ENCODE measurements around the gene HADH. TPM values are rescaled to one million over a fixed set of nuclear protein-coding genes. Genes with fewer than 3 reads are reported as not detected.

Gene HADH
- total RNA-seq, 1 donor, result 14.1 TPM

DNA sequence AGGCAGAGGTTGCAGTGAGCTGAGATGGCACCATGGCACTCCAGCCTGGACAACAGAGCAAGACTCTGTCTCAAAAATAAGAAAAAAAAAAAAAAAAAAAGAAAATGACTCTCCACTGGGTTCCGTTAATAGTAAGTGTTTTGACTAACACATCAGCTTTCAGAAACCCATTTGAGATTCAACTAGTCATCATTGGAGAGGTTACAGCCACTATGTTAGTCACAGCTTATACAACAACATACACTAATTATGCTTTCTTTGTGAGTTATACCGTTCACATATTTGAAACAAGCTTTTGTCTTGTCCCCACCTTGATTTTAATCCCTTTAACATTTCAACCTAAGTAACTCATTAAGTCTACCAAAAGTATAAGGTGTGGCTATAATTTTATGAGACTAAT, 48.2 kb downstream of the HADH start:
- TF ChIP-seq, protein P1, sequence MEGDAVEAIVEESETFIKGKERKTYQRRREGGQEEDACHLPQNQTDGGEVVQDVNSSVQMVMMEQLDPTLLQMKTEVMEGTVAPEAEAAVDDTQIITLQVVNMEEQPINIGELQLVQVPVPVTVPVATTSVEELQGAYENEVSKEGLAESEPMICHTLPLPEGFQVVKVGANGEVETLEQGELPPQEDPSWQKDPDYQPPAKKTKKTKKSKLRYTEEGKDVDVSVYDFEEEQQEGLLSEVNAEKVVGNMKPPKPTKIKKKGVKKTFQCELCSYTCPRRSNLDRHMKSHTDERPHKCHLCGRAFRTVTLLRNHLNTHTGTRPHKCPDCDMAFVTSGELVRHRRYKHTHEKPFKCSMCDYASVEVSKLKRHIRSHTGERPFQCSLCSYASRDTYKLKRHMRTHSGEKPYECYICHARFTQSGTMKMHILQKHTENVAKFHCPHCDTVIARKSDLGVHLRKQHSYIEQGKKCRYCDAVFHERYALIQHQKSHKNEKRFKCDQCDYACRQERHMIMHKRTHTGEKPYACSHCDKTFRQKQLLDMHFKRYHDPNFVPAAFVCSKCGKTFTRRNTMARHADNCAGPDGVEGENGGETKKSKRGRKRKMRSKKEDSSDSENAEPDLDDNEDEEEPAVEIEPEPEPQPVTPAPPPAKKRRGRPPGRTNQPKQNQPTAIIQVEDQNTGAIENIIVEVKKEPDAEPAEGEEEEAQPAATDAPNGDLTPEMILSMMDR (IDR thresholded peaks at IDR 0.05; ENCODE audit: insufficient read depth, low read length), result no peak
- H3K4me3 ChIP-seq (ENCODE audit: low read depth, low read length), result no peak overlapping the region
- no peak for DNase-seq (ENCODE audit: low read depth)

DNA sequence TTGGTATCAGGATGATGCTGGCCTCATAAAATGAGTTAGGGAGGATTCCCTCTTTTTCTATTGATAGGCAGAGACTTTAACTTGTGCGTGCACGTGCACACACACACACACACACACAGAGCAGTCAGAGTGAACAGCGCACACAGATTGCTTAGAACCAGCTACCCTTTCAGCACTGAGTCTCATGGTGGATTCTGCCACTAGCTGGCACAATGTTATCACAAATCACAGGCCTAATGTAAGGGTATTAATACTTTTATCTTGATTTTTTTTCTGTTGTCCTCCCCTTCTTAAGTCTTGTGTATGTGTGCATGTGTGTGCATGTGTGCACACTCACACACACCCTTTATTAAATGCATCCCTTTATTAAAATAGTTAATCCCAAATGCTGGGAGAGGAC, 53.2 kb downstream of the HADH start:
- TF ChIP-seq, protein P1 (IDR thresholded peaks at IDR 0.05; ENCODE audit: insufficient read depth, low read length), result no peak
- H3K4me3 ChIP-seq (ENCODE audit: low read depth, low read length), result no peak overlapping the region

DNA sequence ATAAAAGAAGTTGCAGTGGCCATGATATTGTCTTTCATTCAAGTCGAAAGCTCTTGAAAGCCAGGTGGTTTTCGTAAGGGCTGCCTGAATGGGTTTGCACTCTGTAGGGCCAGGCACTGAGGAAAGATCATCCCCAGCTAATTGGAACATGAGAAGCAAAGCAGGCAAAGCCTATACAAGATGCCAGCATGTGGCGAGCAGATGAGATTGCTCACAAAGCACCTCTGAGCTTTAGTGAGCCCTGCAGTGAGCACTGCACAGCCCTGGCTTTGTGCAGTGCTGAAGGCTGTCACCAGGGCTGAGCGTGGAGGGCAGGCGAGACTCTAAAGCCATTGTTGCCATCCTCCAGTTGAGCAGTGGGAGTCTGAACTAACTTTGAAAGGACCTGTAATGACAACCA, 53.8 kb downstream of the HADH start:
- DNase-seq (ENCODE audit: low read depth), result no peak
- H3K4me3 ChIP-seq (ENCODE audit: low read depth, low read length), result no peak overlapping the region
- TF ChIP-seq, protein P1 (IDR thresholded peaks at IDR 0.05; ENCODE audit: insufficient read depth, low read length), result no peak

More for the DNA sequence above, 53.2 kb downstream of the HADH start:
- DNase-seq (ENCODE audit: low read depth), result no peak

DNA sequence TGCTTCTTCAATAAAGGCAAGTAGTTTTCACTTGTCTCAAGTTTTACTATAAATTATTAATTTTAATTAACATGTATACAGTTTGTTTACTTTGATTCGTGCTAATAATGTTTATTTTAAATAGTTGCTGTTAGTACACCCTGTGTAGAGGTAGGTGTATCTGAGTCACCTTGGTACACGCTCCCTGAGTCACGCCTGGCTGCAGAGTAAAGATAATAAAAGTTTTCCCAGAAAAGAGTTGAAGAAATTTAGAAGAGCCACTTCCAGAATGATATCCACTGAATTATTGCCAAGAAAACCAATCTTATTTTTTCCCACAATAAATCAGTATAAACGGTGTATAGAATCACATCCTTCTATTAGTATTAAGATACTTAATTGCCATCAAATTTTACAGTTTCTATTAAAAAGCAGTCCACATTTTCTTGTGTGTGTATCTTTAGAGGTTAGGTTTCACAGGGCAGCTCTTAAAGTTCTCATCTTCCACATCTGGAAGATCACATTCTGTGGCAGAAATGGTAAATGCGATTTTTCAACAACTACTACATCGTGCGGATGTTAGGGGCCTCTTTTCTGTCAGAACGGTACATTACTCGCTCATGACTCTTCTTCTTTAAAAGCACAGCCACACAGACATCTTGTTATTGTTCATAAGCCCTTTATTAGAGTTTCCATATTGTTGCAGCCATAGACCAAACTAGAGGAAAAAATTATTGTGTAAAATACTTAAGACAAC, 55.4 kb downstream of the HADH start:
- H3K4me3 ChIP-seq (ENCODE audit: low read depth, low read length), result no peak overlapping the region
- DNase-seq (ENCODE audit: low read depth), result no peak
- TF ChIP-seq, protein P1 (IDR thresholded peaks at IDR 0.05; ENCODE audit: insufficient read depth, low read length), result no peak

DNA sequence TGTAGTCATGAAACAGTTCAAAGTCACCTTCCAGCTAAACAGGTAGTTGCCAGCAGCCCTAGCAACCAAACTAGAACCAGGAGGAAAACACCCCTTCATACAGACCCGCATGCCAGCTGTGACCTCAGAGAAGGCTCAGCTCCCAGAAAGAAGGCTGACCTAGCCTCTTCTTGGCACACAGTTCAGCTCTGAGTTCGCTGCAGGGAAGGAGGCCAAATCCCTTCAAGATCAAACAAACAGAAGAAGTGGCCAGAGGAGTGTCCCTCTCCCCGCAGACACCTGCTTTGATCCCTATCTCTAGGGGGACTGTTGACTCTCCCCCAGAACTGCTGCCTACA, 56.0 kb downstream of the HADH start:
- TF ChIP-seq, protein P1 (IDR thresholded peaks at IDR 0.05; ENCODE audit: insufficient read depth, low read length), result no peak
- DNase-seq (ENCODE audit: low read depth), result peak; percentile 62
- H3K4me3 ChIP-seq (ENCODE audit: low read depth, low read length), result no peak overlapping the region

DNA sequence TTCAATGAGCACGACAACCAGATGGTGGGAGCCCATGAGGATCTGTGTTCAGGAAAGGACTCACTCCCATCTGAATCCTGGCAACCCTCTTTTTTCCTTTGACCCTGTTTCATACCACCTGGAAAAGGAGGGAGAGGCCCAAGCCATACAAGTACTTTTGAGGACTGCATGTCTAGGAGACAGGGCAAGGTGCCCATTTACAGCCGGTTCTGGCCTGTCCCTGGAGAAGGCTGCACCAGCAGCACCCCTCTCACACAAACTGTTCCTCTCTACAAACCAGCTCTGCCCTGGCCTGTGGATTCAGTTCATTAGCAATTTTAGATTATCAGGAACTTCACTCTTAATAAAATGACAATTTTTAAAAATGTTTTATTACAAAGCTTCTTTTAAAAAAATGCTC, 57.5 kb downstream of the HADH start:
- H3K4me3 ChIP-seq (ENCODE audit: low read depth, low read length), result no peak overlapping the region
- TF ChIP-seq, protein P1 (IDR thresholded peaks at IDR 0.05; ENCODE audit: insufficient read depth, low read length), result no peak
- DNase-seq (ENCODE audit: low read depth), result no peak

DNA sequence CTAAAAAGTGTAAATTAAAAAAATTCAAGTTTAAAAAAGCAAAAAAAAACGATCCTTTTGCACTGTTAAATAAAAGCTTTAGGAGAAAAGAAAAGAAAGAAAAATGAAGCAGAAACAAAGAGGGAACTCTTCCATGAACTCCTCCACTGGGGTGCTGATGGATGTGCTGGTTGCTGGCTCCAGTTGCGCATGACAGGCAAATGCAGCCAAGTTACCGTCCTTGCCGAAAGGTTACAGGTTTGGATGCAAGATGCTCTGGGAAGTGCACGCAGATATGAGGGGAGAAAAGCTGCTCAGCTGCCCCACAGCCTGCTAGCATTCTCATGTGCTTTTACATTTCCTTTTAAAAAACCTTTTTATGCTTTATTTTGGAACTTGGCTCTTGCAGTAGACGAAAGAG, 58.5 kb downstream of the HADH start:
- DNase-seq (ENCODE audit: low read depth), result no peak
- H3K4me3 ChIP-seq (ENCODE audit: low read depth, low read length), result no peak overlapping the region
- TF ChIP-seq, protein P1 (IDR thresholded peaks at IDR 0.05; ENCODE audit: insufficient read depth, low read length), result no peak
